Sigmoid colon (tissue), 4 donors: ENCODE data around the gene CPVL.

ENCODE experiments used
- POLR2A ChIP-seq, 2 donors: fragments of 450-650 bp; IDR thresholded peaks; one replicate each; pipeline ENCODE4 v1.6.1; 2016; ENCODE audit warnings: antibody characterized with exemption in 2 of 2, mild to moderate bottlenecking in 2 of 2, moderate library complexity in 2 of 2
- POLR2AphosphoS5 ChIP-seq, 4 donors: sonication (generic); formaldehyde crosslinking; IDR thresholded peaks; one replicate each; pipeline ENCODE4 v1.6.1; 2017; ENCODE audit warnings: antibody characterized with exemption in 4 of 4
- TF ChIP-seq, protein P1 (sequence below), 4 experiments: fragments of 450-650 bp in 3 of 4; fragments of 200-600 bp in 1 of 4; IDR thresholded peaks; one replicate each; pipeline ENCODE4 v1.5.1; 2016 to 2019; ENCODE audit warnings: antibody characterized with exemption in 4 of 4, mild to moderate bottlenecking in 3 of 4, moderate library complexity in 2 of 4

DNA sequence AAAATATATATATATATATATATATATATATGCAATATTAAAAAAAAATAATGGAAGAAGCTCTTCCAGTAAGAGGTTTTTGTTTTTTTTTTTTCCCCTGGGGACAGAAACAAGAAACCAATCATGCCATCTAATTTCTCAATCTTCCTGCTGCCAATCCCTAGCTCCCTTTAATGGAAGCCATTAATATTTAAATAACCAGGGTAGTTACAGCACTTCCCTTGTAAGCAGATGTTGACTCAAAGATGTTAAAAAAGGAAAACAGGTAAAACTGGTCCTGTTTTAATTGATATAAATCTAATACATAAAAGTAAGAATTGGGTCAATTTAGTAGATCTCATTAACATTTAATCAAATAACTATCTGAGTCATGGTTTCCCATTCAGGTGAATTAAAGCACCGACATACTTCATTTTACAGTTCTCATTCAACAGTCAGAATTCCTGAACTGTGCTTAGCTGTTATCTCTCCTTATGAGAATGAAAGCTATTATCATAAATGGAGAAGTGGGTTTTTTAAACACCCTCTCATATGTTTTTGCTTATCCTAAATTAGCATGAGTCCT, 22.6 kb downstream of the CPVL start:
- TF ChIP-seq, protein P1, sequence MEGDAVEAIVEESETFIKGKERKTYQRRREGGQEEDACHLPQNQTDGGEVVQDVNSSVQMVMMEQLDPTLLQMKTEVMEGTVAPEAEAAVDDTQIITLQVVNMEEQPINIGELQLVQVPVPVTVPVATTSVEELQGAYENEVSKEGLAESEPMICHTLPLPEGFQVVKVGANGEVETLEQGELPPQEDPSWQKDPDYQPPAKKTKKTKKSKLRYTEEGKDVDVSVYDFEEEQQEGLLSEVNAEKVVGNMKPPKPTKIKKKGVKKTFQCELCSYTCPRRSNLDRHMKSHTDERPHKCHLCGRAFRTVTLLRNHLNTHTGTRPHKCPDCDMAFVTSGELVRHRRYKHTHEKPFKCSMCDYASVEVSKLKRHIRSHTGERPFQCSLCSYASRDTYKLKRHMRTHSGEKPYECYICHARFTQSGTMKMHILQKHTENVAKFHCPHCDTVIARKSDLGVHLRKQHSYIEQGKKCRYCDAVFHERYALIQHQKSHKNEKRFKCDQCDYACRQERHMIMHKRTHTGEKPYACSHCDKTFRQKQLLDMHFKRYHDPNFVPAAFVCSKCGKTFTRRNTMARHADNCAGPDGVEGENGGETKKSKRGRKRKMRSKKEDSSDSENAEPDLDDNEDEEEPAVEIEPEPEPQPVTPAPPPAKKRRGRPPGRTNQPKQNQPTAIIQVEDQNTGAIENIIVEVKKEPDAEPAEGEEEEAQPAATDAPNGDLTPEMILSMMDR (IDR thresholded peaks at IDR 0.05), result no peak
- TF ChIP-seq POLR2A (IDR thresholded peaks at IDR 0.05) (no peak), POLR2AphosphoS5 (IDR thresholded peaks at IDR 0.05) (no peak)
